A673 (cell line): ENCODE data around the gene ENO4. TPM values are rescaled to one million over a fixed set of nuclear protein-coding genes. Genes with fewer than 3 reads are reported as not detected.

ENCODE experiments used
- BruUV-seq: library from RNA; stranded (reverse); fragments of 400-500 nt; replicated peaks from 2 replicates; lab custom pipeline; 2021; lab: Mats Ljungman, UMichigan
- CTCF ChIA-PET: fragments of 300-600 bp; sonication (Branson Sonifier 250); formaldehyde crosslinking; loops from one replicate; lab custom pipeline; 2022; ENCODE audit warnings: antibody characterized with exemption; lab: Charles Lee
- POLR2A ChIA-PET: fragments of 300-600 bp; sonication (Branson Sonifier 250); formaldehyde crosslinking; loops from one replicate; lab custom pipeline; 2022; ENCODE audit warnings: antibody characterized with exemption; ENCODE audit not compliant: low non-redundant PET; lab: Charles Lee
- DNase-seq: peaks from one replicate; pipeline ENCODE4 v3.0.0-alpha.2; 2015; ENCODE audit warnings: low spot score
- H3K27ac ChIP-seq: fragments of 200-600 bp; sonication (generic); 2 replicates; pipeline ENCODE4 v1.5.1; 2016; ENCODE audit warnings: mixed run types, low read depth, mild to moderate bottlenecking, mixed read lengths, antibody characterized with exemption, low read length; ENCODE audit not compliant: poor library complexity, severe bottlenecking
- H3K27me3 ChIP-seq: fragments of 200-600 bp; sonication (generic); replicated peaks from 2 replicates; pipeline ENCODE4 v1.6.1; 2017; ENCODE audit warnings: mixed run types, low read depth, mild to moderate bottlenecking, mixed read lengths, antibody characterized with exemption, low read length; ENCODE audit not compliant: insufficient read depth, poor library complexity
- H3K36me3 ChIP-seq: fragments of 200-600 bp; sonication (generic); 2 replicates; pipeline ENCODE4 v1.6.1; 2016; ENCODE audit warnings: mixed run types, mild to moderate bottlenecking, mixed read lengths, antibody characterized with exemption, low read length; ENCODE audit not compliant: insufficient read depth, poor library complexity, severe bottlenecking
- H3K4me1 ChIP-seq: fragments of 200-600 bp; sonication (generic); 2 replicates; pipeline ENCODE4 v1.6.1; 2017; ENCODE audit warnings: mixed run types, mild to moderate bottlenecking, mixed read lengths, antibody characterized with exemption, low read length; ENCODE audit not compliant: insufficient read depth, poor library complexity, severe bottlenecking
- H3K4me3 ChIP-seq: fragments of 200-600 bp; sonication (generic); 2 replicates; pipeline ENCODE4 v1.5.1; 2016; ENCODE audit warnings: low read depth, mixed run types, mild to moderate bottlenecking, mixed read lengths, low read length; ENCODE audit not compliant: poor library complexity, severe bottlenecking
- H3K9me3 ChIP-seq: fragments of 200-600 bp; sonication (generic); 2 replicates; pipeline ENCODE4 v1.6.1; 2016; ENCODE audit warnings: mixed run types, low read depth, mild to moderate bottlenecking, mixed read lengths, antibody characterized with exemption, low read length; ENCODE audit not compliant: poor library complexity, severe bottlenecking
- CTCF ChIP-seq: fragments of 300-800, 200-600 bp; sonication (generic); conservative IDR thresholded peaks from 2 replicates; pipeline ENCODE4 v1.5.1; 2017; ENCODE audit warnings: low read depth, mild to moderate bottlenecking, antibody characterized with exemption, low read length, moderate library complexity, mixed read lengths
- EZH2 ChIP-seq: fragments of 200-600 bp; sonication (generic); IDR thresholded peaks from 2 replicates; pipeline ENCODE4 v1.6.1; 2017; ENCODE audit warnings: borderline replicate concordance, low read depth, mild to moderate bottlenecking, mixed read lengths, antibody characterized with exemption, low read length; ENCODE audit not compliant: poor library complexity, severe bottlenecking
- intact Hi-C: fragments of 100-400 bp; cut with micrococcal nuclease; formaldehyde crosslinking; loops from one replicate; pipeline ENCODE4 v1.10.0; 2022; ENCODE audit not compliant: unreplicated experiment
- total RNA-seq: library from RNA; stranded (reverse); gene quantifications from 2 replicates; pipeline ENCODE4 v1.2.3, GENCODE V29; 2021

Gene ENO4
- total RNA-seq, 1 experiment from 2014 or later = 0.28 TPM

- H3K27ac ChIP-seq = peak overlapping the region; percentile 25
- BruUV-seq = no TSS peak
Observed at GRCh38 chr10:116825901-116826300, 23.4 kb upstream of the ENO4 start.

GRCh38 chr10:116826803-116827202 lies 22.5 kb upstream of the ENO4 start:
- no peaks in the 10 kb centered on the region for H3K27me3 ChIP-seq
- H3K4me1 ChIP-seq = peaks cover 20% of the 10 kb centered on the region
- H3K36me3 ChIP-seq = no peaks in the 10 kb centered on the region
- DNase-seq = peak; percentile 97
- no TSS peak for BruUV-seq
- no peaks in the 10 kb centered on the region for H3K9me3 ChIP-seq
- ChIA-PET CTCF (interaction anchor here (0.6 to 1.4 kb wide), 3 partner anchors 10 to 348 kb away, joined by 4 to 8 read pairs (median 4); no protein-coding TSS in a partner anchor), POLR2A (no interaction called here)
- TF ChIP-seq CTCF = no peak
- no peak for TF ChIP-seq EZH2
- no peak overlapping the region for H3K27ac ChIP-seq
- H3K4me3 ChIP-seq = no peak overlapping the region
- intact Hi-C loops = no loop called here

More at GRCh38 chr10:116825901-116826300, 23.4 kb upstream of the ENO4 start:
- POLR2A ChIA-PET = no interaction called here
- DNase-seq = no peak
- intact Hi-C loops = no loop called here
- H3K4me3 ChIP-seq = no peak overlapping the region
- TF ChIP-seq CTCF (no peak), EZH2 (no peak)
- H3K9me3 ChIP-seq = no peaks in the 10 kb centered on the region
- peaks cover 20% of the 10 kb centered on the region for H3K4me1 ChIP-seq
- CTCF ChIA-PET = interaction anchor here (1.4 kb wide), 1 partner anchor 11 kb away, joined by 4 read pairs; no protein-coding TSS in a partner anchor
- no peaks in the 10 kb centered on the region for H3K27me3 ChIP-seq
- no peaks in the 10 kb centered on the region for H3K36me3 ChIP-seq

GRCh38 chr10:116827214-116827671 lies 22.1 kb upstream of the ENO4 start:
- no peaks in the 10 kb centered on the region for H3K27me3 ChIP-seq
- no peaks in the 10 kb centered on the region for H3K36me3 ChIP-seq
- H3K27ac ChIP-seq = no peak overlapping the region
- DNase-seq = no peak
- no peak overlapping the region for H3K4me3 ChIP-seq
- CTCF ChIA-PET = interaction anchor here (0.6 to 1.4 kb wide), 3 partner anchors 10 to 347 kb away, joined by 4 to 8 read pairs (median 4); no protein-coding TSS in a partner anchor
- no peaks in the 10 kb centered on the region for H3K9me3 ChIP-seq
- TF ChIP-seq CTCF (peak; percentile 16; the same call in 1 of the 2 replicates), EZH2 (no peak)
- intact Hi-C loops = no loop called here
- POLR2A ChIA-PET = no interaction called here
- no TSS peak for BruUV-seq
- H3K4me1 ChIP-seq = peaks cover 20% of the 10 kb centered on the region
